Measurements from ENCODE around the gene ITGB8.

DNA sequence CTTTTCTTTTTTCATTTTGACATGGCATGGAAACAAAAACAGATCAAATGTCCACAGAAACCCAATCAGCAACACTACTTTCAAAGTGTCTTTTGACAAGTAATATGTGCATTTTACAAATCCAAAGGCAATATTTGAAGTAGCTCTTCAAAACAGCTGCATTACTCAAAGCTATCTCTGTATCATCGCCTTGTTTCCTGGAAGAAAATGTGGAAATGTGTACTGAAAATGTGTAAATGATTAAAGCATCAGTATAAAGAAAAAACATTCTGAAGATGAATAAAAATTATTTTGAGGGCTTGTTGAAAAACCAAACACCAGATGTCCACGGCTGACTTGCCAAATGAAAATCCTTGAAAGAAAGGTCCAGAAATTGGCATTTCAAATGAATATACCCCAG, 16.5 kb upstream of the ITGB8 start:
- TF ChIP-seq CTCF (IDR thresholded peaks at IDR 0.05; ENCODE audit: low read depth, low read length, missing input control) (no peak), SP1 (IDR thresholded peaks at IDR 0.05) (no peak), JUND (IDR thresholded peaks at IDR 0.05) (no peak), RXRA (IDR thresholded peaks at IDR 0.05) (no peak), FOXA1 (IDR thresholded peaks at IDR 0.05) (no peak), RAD21 (IDR thresholded peaks at IDR 0.05) (no peak), GABPA (IDR thresholded peaks at IDR 0.05 in 1 of 2, conservative IDR thresholded peaks at IDR 0.05 in 1 of 2) (no peak), TAF1 (conservative IDR thresholded peaks at IDR 0.05) (no peak), YY1 (IDR thresholded peaks at IDR 0.05) (no peak), ZBTB33 (IDR thresholded peaks at IDR 0.05) (no peak), NR2F2 (IDR thresholded peaks at IDR 0.05) (no peak)
- TF ChIP-seq, protein P1, sequence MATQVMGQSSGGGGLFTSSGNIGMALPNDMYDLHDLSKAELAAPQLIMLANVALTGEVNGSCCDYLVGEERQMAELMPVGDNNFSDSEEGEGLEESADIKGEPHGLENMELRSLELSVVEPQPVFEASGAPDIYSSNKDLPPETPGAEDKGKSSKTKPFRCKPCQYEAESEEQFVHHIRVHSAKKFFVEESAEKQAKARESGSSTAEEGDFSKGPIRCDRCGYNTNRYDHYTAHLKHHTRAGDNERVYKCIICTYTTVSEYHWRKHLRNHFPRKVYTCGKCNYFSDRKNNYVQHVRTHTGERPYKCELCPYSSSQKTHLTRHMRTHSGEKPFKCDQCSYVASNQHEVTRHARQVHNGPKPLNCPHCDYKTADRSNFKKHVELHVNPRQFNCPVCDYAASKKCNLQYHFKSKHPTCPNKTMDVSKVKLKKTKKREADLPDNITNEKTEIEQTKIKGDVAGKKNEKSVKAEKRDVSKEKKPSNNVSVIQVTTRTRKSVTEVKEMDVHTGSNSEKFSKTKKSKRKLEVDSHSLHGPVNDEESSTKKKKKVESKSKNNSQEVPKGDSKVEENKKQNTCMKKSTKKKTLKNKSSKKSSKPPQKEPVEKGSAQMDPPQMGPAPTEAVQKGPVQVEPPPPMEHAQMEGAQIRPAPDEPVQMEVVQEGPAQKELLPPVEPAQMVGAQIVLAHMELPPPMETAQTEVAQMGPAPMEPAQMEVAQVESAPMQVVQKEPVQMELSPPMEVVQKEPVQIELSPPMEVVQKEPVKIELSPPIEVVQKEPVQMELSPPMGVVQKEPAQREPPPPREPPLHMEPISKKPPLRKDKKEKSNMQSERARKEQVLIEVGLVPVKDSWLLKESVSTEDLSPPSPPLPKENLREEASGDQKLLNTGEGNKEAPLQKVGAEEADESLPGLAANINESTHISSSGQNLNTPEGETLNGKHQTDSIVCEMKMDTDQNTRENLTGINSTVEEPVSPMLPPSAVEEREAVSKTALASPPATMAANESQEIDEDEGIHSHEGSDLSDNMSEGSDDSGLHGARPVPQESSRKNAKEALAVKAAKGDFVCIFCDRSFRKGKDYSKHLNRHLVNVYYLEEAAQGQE (IDR thresholded peaks at IDR 0.05) = no peak
- TF ChIP-seq, protein P2, sequence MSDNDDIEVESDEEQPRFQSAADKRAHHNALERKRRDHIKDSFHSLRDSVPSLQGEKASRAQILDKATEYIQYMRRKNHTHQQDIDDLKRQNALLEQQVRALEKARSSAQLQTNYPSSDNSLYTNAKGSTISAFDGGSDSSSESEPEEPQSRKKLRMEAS (IDR thresholded peaks at IDR 0.05) = no peak
- TF ChIP-seq, protein P3, sequence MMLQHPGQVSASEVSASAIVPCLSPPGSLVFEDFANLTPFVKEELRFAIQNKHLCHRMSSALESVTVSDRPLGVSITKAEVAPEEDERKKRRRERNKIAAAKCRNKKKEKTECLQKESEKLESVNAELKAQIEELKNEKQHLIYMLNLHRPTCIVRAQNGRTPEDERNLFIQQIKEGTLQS (IDR thresholded peaks at IDR 0.05) = no peak
